ENCODE measurements around the gene NASP.

GRCh38 chr1:45594412-45594811, 10.6 kb downstream of the NASP start:
- no peak for TF ChIP-seq YY1 (IDR thresholded peaks at IDR 0.05; ENCODE audit: low read depth)
- TF ChIP-seq EP300 (IDR thresholded peaks at IDR 0.05; ENCODE audit: borderline replicate concordance): no peak
- no peak for TF ChIP-seq CREB1 (IDR thresholded peaks at IDR 0.05; ENCODE audit: low read depth)
- no peak for TF ChIP-seq TCF12 (IDR thresholded peaks at IDR 0.05; ENCODE audit: low read depth)
- TF ChIP-seq, protein P1, sequence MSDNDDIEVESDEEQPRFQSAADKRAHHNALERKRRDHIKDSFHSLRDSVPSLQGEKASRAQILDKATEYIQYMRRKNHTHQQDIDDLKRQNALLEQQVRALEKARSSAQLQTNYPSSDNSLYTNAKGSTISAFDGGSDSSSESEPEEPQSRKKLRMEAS (IDR thresholded peaks at IDR 0.05): no peak
- no peak for TF ChIP-seq CEBPB (IDR thresholded peaks at IDR 0.05)
- TF ChIP-seq TAF1 (IDR thresholded peaks at IDR 0.05; ENCODE audit: low read depth): no peak
- no peak for TF ChIP-seq RAD21 (IDR thresholded peaks at IDR 0.05; ENCODE audit: low read depth)
- no peak for TF ChIP-seq TEAD4 (IDR thresholded peaks at IDR 0.05)
- TF ChIP-seq USF1 (IDR thresholded peaks at IDR 0.05): no peak

Data from Ishikawa (cell line).